Measurements from ENCODE around the gene SMYD2. TPM values are rescaled to one million over a fixed set of nuclear protein-coding genes. Genes with fewer than 3 reads are reported as not detected.

The SMYD2 gene
- total and polyA plus RNA-seq, 11 donors = 157 to 406 (median 324) TPM

GRCh38 chr1:214236477-214236876 is 44.5 kb upstream of the SMYD2 start:
- TF ChIP-seq POLR2A (IDR thresholded peaks at IDR 0.05) (no peak), CTCF (IDR thresholded peaks at IDR 0.05) (no peak)
- Histone ChIP-seq H3K4me1 (peaks cover 0 to 7% (median 0%) of the 10 kb centered on the region in 12 donors), H3K9me3 (no peaks in the 10 kb centered on the region), H3K27ac (no peak overlapping the region), H3K36me3 (no peaks in the 10 kb centered on the region), H3K27me3 (peaks cover 0 to 5% (median 0%) of the 10 kb centered on the region in 9 donors), H3K4me3 (no peak overlapping the region)
- DNase-seq (no peak), ATAC-seq (no peak)
- 47 to 84% (median 50%) methylated on average over 2 of the region's 2 CpGs for WGBS, 4 donors
- intact Hi-C loops (cut with DNase I) = no loop called here

- Histone ChIP-seq H3K27me3 (no peaks in the 10 kb centered on the region), H3K36me3 (no peaks in the 10 kb centered on the region), H3K4me3 (no peak overlapping the region), H3K4me1 (no peaks in the 10 kb centered on the region), H3K9me3 (no peaks in the 10 kb centered on the region), H3K27ac (no peak overlapping the region)
- 76 to 85% (median 77%) methylated on average over 7 of the region's 7 CpGs for WGBS, 4 donors
- TF ChIP-seq POLR2A (IDR thresholded peaks at IDR 0.05) = no peak
- no peak for TF ChIP-seq CTCF (IDR thresholded peaks at IDR 0.05)
- ATAC-seq (no peak), DNase-seq (no peak)
- intact Hi-C loops (cut with DNase I) = no loop called here
Measured at GRCh38 chr1:214241060-214241459, 39.9 kb upstream of the SMYD2 start.

DNA sequence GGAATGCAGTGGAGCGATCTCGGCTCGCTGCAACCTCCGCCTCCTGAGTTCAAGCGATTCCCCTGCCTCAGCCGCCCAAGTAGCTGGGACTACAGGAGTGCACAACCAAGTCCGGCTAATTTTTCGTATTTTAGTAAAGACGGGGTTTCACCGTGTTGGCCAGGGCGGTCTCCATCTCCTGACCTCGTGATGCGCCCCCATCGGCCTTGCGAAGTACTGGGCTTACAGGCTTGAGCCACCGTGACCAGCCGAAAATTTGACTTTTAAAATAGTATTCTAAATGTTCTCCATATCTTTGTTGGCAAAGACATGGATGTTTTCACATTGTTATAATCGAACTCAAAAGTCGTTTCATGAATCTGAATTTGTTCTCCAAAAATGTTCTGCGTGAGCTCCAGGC is 36.7 kb upstream of the SMYD2 start:
- DNase-seq (no peak), ATAC-seq (no peak)
- intact Hi-C loops (cut with DNase I) = no loop called here
- Histone ChIP-seq H3K9me3 (no peaks in the 10 kb centered on the region), H3K27me3 (peaks cover 0 to 5% (median 0%) of the 10 kb centered on the region in 9 donors), H3K27ac (no peak overlapping the region), H3K4me3 (no peak overlapping the region), H3K36me3 (no peaks in the 10 kb centered on the region), H3K4me1 (no peaks in the 10 kb centered on the region)
- no peak for TF ChIP-seq CTCF (IDR thresholded peaks at IDR 0.05)
- TF ChIP-seq POLR2A (IDR thresholded peaks at IDR 0.05) = no peak
- WGBS, 4 donors = 93 to 96% (median 95%) methylated on average over 20 of the region's 20 CpGs

GRCh38 chr1:214244841-214245240 is 36.1 kb upstream of the SMYD2 start:
- no peaks in the 10 kb centered on the region for H3K36me3 ChIP-seq
- no peaks in the 10 kb centered on the region for H3K4me1 ChIP-seq
- intact Hi-C loops (cut with DNase I) = no loop called here
- ATAC-seq (no peak), DNase-seq (no peak)
- H3K4me3 ChIP-seq = no peak overlapping the region
- H3K27me3 ChIP-seq = peaks cover 0 to 7% (median 0%) of the 10 kb centered on the region in 9 donors
- H3K27ac ChIP-seq = no peak overlapping the region
- WGBS, 4 donors = 81 to 92% (median 86%) methylated on average over 2 of the region's 2 CpGs
- no peaks in the 10 kb centered on the region for H3K9me3 ChIP-seq
- TF ChIP-seq CTCF (IDR thresholded peaks at IDR 0.05) (no peak), POLR2A (IDR thresholded peaks at IDR 0.05) (no peak)
